ENCODE data around the gene EMP3. TPM values are rescaled to one million over a fixed set of nuclear protein-coding genes. Genes with fewer than 3 reads are reported as not detected.

Gene EMP3
- total and polyA plus RNA-seq, 2 of the 4 experiments (the other 2 are of a cell fraction) = 147 to 632 TPM

GRCh38 chr19:48311384-48311783 lies 14.0 kb upstream of the EMP3 start:
- BruUV-seq (replicated peaks) = no TSS peak
- no peak overlapping the region for H2AK5ac ChIP-seq (ENCODE audit: low read depth, low read length)
- H3K9ac ChIP-seq (ENCODE audit: low read depth, low read length) = no peak overlapping the region
- CTCF ChIA-PET = no interaction called here
- H2AK9ac ChIP-seq (replicated peaks; ENCODE audit: low read depth, low read length, poor library complexity) = no peak overlapping the region
- dilution Hi-C loops (cut with HindIII; ENCODE audit: low sequenced_read_pairs, unreplicated experiment) (no loop called here), intact Hi-C loops (cut with micrococcal nuclease) (no loop called here), in situ Hi-C loops (cut with MboI; ENCODE audit: low sequenced_read_pairs) (no loop called here)
- no peak overlapping the region for H3K14ac ChIP-seq (replicated peaks; ENCODE audit: low read depth, low read length)
- no peak overlapping the region for H4K8ac ChIP-seq (ENCODE audit: low read depth in 2 of 2, low read length in 2 of 2)
- no peak overlapping the region for H4K5ac ChIP-seq (ENCODE audit: low read depth, low read length)
- H3K36me3 ChIP-seq (ENCODE audit: control insufficient read depth, insufficient read depth, low read length) = no peaks in the 10 kb centered on the region
- peaks cover 3% of the 10 kb centered on the region; the same call in 1 of the 2 replicates for H3K27me3 ChIP-seq (ENCODE audit: control insufficient read depth, insufficient read depth, low read length)
- no peak overlapping the region for H3K4me2 ChIP-seq (ENCODE audit: low read depth, low read length)
- no peak overlapping the region for H3K18ac ChIP-seq (ENCODE audit: low read depth, low read length)
- H3K4me1 ChIP-seq (ENCODE audit: control insufficient read depth, insufficient read depth, low read length) = peaks cover 2% of the 10 kb centered on the region
- no peaks in the 10 kb centered on the region; the same call in 1 of the 2 replicates for H3K9me1 ChIP-seq (ENCODE audit: insufficient read depth, low read length)
- H2BK20ac ChIP-seq (ENCODE audit: low read depth, low read length) = no peak overlapping the region
- H3K4ac ChIP-seq (ENCODE audit: low read depth, low read length) = no peak overlapping the region
- H4K91ac ChIP-seq (ENCODE audit: insufficient read depth, low read depth, low read length) = no peak overlapping the region
- no peak overlapping the region for H2BK120ac ChIP-seq (ENCODE audit: low read depth, low read length)
- POLR2A ChIA-PET (ENCODE audit: unreplicated experiment) = no interaction called here
- H2AFZ ChIP-seq (replicated peaks; ENCODE audit: low read length, poor library complexity) = no peak overlapping the region
- H3K56ac ChIP-seq (ENCODE audit: extremely low read depth, insufficient read depth, low read length) = no peak overlapping the region
- H3K23ac ChIP-seq (ENCODE audit: low read depth, low read length) = no peak overlapping the region
- no peak for DNase-seq
- TF ChIP-seq FOS (IDR thresholded peaks at IDR 0.05; ENCODE audit: low read depth, low read length) (no peak), SMC3 (IDR thresholded peaks at IDR 0.05; ENCODE audit: low read depth, low read length) (no peak), POLR2A (IDR thresholded peaks at IDR 0.05; ENCODE audit: low read depth, low read length) (no peak), ELK1 (IDR thresholded peaks at IDR 0.05; ENCODE audit: borderline replicate concordance, low read depth, low read length) (no peak), MAFK (IDR thresholded peaks at IDR 0.05; ENCODE audit: low read depth, low read length) (no peak), RFX5 (IDR thresholded peaks at IDR 0.05; ENCODE audit: low read depth, low read length) (no peak), BHLHE40 (IDR thresholded peaks at IDR 0.05; ENCODE audit: low read depth, low read length) (no peak)
- no peak for ATAC-seq (ENCODE audit: low read depth)
- no peaks in the 10 kb centered on the region for H4K20me1 ChIP-seq (ENCODE audit: insufficient read depth, low read length)
- H3K9me3 ChIP-seq (ENCODE audit: control insufficient read depth, insufficient read depth, low read length) = no peaks in the 10 kb centered on the region
- no peak overlapping the region for H3K27ac ChIP-seq (ENCODE audit: insufficient read depth, low read length)
- H3K4me3 ChIP-seq (ENCODE audit: insufficient read depth, low read depth, low read length) = no peak overlapping the region
- WGBS, 2 experiments (ENCODE audit: extremely low coverage in 2 of 2, insufficient read length in 1 of 2) = 94% methylated on average over 6 of the region's 11 CpGs; no CpG with 5 or more reads in 1 of the 2 experiments
- H2BK5ac ChIP-seq (ENCODE audit: low read depth, low read length, poor library complexity, severe bottlenecking) = no peak overlapping the region
- H3K79me1 ChIP-seq (ENCODE audit: low read depth in 1 of 2, low read length in 2 of 2) = no peaks in the 10 kb centered on the region
- no peak overlapping the region for H2BK15ac ChIP-seq (ENCODE audit: low read depth, low read length)

All from IMR-90 (cell line).